COLO668 (cell line): ENCODE data around the gene ZCCHC10.
"Not testable (repeated sequence)": the region's sequence is repeated elsewhere in the genome, so short reads cannot be mapped to it uniquely, and the experiment has no call there.

Source experiments
- DNase-seq: peaks from one replicate; lab custom pipeline; 2025; ENCODE audit not compliant: unreplicated experiment; lab: John Stamatoyannopoulos, UW

Gene ZCCHC10

DNA sequence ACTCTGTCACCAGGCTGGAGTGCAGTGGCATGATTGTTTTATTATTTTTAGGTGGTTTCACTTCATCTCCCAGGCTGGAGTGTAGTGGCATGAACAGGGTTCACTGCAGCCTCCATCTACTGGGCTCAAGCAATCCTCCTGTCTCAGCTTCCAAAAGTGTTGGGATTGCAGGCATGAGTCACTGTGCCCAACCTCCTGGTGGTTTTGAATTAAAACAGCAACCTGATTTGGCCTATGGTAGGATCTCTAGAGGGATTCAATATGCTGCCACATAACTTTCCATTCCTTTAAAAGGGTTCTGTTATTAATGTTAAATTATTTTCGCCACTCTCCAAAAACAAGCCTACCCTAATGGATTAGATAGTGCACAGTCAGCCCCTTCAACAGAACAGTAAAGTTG is 15.6 kb upstream of the ZCCHC10 start:
- no peak for DNase-seq

DNA sequence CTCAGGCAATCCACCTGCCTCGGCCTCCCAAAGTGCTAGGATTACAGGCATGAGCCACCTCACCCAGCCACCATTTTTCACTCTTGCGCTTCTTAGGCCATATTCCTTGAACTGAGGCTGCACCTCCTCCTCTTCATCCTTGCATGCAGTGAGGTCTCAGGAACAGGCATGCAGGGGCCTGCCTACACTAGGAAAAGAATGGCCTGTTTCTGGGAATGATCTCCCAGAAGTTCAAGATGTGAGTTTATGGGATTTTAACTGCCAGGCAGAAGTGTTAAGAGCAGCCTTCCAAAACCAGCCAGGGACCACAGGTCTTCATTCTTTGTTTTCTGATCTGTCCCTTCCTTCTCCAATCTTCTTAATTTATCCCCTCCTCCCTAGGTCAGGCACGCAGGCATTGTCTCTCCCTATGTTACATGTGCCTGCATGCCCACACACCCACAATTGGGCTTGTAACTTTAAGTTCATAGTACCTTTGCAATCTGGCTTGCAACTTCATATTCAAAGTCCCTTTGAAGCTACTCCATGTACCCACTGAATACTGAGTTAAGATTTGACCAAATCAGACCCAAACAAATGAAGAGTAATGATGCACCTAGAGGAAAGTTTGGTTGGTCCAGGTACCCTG is 14.9 kb upstream of the ZCCHC10 start:
- no peak for DNase-seq

DNA sequence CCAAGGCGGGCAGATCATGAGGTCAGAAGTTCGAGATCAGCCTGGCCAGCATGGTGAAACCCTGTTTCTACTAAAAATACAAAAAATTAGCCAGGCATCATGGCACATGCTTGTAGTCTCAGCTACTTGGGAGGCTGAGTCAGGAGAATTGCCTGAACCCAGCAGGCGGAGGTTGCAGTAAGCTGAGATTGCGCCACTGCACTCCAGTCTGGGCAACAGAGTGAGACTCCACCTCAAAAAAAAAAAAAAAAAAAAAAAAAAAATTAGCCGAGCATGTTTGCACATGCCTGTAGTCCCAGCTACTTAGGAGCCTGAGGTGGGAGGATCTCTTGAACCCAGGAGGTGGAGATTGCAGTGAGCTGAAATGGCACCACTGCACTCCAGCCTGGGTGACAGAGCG is 10.3 kb upstream of the ZCCHC10 start:
- not testable (repeated sequence) for DNase-seq

DNA sequence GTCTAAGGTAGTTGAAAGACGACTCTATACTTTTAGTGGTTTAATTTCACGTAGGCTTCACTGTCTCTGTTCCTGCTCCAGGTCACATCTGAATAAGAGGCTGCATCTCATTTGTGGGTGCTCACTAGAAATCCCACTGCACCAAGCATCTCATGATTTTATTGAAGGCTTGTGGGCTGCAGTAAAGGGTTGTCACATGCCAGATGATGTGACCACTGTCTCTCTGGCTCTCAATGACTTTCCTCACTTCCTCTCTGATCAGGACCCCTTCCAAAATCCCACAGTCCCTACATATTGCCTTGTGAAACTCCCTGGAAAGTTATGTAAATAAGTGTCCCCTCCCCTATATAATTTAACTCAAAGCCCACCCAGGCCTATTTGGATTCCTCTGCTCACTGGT is 8.9 kb upstream of the ZCCHC10 start:
- DNase-seq = no peak

DNA sequence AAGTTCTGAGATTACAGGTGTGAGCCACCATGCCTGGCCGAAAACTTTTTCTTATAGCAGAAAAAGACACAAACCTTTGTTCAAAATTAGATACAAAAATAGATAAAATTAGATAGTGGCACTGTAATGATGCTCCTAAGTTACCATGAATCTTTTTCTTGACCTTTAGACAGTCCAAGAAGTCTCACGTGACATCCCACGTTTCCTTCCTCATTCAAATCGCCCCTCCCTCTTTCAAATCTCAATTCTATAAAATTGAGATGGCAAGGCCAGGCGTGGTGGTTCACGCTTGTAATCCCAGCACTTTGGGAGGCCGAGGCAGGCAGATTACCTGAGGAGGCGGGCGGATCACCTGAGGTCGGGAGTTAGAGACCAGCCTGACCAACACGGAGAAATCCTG is 7.7 kb upstream of the ZCCHC10 start:
- no peak for DNase-seq

DNA sequence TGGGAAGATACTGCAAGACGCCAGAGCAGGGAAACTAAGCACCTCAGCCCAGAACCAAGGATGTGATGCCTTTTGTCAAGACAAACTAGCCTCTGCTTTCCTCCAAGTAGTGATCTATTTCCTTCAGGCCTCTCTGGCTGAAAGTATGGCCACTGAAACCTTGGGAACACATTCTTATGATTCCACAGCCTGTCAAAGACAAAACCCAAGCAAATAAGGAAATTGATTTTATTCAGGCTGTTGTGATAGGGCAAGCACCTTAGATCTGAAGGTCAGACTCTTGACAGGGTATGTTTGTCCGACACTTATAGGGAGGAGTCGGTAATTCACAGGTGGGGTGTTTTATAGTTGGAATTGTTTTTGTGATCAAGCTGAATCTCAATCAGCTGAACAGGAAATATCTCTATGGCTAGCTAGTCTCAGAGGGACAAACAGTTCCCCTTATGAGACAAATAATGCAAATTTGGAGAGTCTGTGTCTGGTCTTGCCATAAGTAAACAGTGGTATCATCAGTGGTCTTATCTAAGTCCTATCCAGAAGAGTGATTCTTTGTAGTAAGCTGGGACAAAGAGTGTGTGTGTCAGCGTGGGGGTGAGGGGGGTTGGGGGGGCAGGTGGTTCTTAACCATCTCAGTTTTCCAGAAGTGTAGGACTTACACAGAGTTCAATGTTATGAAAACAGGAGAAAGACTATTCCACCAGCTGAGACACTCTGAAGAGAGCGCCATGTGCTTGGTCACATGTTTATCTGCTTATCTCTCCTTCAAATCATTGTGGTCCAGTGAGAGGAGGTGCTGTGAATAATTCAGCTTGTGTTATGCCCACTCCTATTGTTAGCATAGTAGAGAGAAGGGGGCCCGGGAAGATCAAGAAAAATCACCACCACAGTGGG is 6.7 kb upstream of the ZCCHC10 start:
- no peak for DNase-seq

DNA sequence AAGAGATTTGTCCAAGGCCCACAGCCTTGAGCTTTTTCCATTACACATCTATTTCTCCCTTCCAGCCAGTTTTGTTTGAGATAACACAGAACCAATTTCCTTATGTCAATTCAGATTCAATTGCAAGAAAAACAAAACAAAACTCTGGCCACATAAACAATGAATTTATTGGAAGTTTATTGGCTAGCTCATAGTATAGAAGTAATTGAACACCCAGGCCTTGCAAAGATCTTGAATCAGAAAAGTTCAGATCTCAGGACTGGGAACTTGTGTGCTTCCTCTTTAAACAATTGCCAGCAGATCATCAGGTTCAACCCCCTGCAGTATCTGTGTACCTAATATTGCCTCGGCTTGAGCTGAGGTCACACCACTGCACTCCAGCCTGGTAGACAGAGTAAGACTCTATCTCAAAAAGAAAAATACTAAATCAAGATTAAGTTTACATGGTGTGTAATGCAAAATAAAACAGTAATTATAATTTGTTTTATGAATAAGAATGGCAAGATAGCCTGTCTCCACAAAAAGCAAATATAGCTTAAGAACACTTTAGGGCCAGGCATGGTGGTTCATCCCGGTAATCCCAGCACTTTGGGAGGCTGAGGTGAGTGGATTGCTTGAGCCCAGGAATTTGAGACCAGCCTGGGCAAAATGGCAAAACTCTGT is 4.1 kb upstream of the ZCCHC10 start:
- no peak for DNase-seq

DNA sequence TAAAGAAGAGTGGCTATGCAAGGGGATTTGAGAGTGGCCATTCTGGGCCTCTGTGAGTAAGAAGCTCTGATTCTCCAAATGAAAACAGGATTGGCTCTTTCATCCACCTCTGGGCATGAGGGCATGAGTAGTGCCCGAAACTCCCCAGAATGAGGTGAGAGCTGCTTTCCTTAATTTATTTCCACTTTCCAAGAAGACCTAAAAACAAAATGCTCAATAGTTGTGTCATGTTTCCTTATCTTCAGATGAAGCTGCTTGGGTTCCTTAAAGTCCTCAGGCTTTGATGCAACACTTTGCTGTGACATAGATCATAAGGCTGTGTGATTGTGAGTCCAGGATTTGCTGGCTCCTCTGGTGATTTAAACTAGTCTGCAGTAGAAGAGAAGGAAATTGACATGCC is 3.1 kb upstream of the ZCCHC10 start:
- DNase-seq = no peak

DNA sequence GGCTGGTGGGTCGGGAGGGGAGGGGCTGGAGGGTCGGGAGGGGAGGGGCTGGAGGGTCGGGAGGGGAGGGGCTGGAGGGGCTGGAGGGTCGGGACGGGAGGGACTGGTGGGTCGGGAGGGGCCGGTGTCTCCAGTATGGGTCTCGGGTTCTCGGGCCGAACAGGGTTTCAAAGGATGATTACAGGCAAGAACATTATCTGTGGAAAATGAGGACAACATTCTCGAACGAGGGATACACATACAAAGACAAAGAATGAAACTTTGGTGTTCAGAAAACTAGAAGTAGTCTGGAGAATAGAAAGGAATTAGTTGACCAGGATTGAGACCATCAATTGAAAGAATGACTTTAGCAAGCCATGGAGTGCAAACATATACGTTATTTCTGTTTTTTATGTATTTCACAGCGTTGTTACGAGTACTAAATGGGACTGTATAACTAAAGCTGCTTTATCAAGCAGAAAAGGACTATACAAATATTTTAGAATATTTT is 360 bp upstream of the ZCCHC10 start:
- DNase-seq = no peak

DNA sequence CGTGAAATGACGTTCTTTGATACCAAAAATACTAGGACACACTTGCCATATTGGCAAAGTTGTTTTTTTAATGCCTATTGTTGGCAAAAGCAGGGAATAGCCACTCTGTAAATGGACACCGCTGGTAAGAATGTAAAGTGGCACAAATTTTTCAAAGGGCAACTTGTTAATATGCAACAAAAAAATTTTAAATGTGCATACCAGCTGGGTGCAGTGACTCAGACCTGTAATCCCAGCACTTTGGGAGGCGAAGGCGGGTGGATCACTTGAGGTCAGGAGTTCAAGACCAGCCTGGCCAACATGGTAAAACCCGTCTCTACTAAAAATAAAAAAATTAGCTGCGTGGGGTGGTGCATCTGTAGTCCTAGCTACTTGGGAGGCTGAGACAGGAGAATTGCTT is 6.9 kb downstream of the ZCCHC10 start:
- DNase-seq = not testable (repeated sequence)

DNA sequence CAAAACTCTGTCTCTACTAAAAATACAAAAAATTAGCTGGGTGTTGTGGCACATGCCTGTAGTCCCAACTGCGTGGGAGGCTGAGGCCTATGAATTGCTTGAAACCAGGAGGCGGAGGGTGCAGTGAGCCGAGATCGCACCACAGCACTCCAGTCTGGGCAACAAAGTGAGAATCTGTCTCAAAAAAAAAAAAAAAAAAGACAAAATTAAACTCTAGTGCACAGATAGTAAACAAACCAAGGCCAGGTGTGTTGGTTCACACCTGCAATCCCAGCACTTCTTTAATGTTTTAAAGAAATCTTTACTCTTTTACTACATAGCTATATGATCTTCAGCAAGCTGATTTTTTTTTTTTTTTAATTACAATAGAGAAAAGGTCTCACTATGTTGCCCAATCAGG is 8.4 kb downstream of the ZCCHC10 start:
- DNase-seq = no peak

DNA sequence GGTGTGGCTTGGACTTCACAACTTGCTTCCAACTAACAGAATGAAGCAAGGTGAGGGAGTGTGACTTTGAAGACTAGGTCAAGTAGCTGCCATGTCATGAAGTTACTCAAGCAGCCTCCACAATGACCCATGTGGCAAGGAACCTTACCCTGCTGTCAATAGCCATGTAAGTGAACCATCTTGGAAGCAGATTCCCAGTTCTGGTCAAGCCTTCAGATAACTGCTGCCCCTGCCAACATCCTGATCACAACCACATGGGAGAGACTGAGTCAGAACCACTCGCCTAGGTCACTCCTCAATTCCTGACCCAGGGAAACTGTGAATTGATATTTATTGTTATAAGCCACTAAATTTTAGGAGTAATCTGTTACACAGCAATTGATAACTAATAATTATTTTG is 10.9 kb downstream of the ZCCHC10 start:
- no peak for DNase-seq

DNA sequence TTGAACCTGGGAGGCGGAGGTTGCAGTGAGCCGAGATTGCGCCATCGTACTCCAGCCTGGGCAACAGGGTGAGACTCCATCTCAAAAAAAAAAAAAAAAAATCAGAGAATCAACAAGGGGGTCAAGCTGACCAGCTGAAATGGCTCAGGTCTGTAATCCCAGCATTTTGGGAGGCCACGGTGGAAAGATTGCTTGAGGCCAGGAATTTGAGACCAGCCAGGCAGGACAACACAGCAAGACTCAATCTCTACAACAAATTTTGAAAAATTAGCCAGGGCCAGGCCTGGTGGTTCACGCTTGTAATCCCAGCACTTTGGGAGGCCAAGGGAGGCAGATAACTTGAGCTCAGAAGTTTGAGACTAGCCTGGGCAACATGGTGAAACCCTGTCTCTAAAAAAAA is 17.9 kb downstream of the ZCCHC10 start:
- not testable (repeated sequence) for DNase-seq

DNA sequence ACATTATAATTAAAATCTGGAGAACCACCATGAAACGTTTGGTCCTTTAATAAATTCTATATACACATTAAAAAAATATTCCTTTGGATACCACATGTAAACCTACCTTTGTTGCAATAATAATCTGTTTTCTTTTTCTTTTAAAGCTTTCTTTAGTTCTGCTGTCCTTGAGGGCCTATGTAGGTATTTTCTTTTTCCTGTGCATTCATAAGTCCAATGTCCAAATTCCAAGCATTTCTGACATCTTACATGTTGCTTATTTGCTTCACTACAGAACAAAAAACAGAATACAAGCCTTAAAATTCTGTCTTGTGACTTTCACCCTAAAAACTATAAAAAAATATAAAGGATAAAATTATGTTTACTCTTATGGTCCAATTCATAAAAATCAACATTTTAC is 19.7 kb downstream of the ZCCHC10 start:
- no peak for DNase-seq

DNA sequence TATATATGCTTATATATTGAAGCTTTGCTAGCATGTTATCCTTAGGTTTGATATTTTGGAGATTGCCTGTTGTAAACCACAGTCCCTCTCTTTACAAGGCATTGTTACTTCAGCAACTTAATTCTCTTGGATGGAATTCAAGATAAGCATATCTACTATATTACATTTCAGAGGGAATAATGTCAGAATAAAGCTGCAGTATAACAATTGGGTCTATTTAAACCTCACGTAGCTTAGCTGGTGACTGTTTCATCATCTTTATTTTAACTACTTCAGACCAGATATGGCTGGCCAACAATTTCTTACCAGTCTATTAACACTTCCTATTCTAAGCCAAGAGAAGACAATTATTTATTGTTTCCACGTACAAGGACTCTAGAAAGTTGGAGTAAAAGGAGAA is 27.1 kb downstream of the ZCCHC10 start:
- no peak for DNase-seq

DNA sequence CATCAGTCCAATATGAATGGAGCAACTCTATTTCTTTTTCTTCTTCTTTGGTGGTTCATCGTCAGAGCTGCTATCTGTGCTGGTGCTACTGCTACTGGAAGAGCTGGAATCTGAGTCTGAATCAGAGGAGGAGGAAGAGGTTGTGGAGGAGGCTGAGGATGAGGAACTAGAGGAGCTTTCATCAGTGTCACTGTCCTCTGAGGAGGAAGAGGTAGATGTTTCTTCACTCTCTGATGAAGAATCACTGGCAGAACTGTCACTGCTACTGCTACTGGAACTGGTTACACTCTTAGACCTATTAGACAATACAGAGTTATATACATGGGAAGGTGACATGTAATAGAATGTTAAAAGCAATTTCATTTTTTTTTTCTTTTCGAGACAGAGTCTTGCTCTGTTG is 27.8 kb downstream of the ZCCHC10 start:
- no peak for DNase-seq

DNA sequence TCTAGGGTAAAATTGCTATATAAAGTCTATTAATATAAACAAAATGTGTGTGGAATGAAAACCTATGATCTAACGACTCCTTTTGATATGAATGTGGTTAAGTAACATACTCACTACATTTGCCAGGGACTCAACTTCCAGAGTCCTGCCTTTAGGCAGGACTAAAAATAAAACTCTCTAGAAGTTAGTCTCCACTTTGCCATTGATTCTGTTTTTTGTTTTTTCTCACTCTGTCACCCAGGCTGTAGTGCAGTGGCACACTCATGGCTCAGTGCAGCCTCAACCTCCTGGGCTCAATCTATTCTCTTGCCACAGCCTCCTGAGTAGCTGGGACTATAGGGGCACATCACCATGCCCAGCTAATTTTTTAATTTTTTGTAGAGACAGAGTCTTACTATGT is 30.0 kb downstream of the ZCCHC10 start:
- no peak for DNase-seq

DNA sequence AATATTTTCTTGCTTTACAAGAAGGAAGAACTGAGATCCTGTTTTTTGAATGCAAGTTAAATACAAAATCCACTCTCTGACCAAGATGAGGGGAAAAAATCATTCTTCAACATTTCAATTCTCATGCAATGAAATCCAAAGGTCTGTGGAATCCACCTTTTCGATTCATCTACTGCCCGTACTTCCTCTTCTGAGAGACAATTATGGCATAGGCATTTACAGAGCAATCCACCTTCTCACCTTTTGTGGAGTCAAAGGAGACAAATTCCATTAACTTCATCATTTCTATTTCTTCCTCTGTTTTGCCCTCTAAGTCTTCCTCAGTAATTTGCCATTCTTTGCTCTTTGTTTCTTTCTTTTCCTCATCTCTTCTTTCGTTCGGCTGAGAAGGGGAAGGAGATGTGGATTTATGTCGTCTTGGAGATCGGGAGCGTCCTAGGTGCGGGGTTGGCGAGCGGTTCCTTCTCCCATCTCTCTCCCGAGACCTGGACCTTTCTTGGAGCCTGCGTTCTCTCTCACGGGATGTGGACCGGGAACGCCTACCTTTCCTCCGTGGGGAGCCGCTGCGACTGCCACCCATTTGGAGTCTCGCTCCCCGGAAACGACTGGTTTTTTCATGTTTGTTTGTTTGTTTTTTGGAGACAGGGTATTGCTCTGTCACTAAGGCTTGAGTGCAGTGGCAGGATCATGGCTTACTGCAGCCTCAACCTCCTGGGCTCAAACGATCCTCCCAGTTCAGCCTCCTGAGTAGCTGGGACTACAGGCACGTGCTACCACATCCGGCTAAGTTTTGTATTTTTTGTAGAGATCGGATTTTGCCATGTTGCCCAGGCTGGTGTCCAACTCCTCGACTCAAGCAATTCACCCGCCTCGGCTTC is 38.6 kb downstream of the ZCCHC10 start:
- DNase-seq = no peak

DNA sequence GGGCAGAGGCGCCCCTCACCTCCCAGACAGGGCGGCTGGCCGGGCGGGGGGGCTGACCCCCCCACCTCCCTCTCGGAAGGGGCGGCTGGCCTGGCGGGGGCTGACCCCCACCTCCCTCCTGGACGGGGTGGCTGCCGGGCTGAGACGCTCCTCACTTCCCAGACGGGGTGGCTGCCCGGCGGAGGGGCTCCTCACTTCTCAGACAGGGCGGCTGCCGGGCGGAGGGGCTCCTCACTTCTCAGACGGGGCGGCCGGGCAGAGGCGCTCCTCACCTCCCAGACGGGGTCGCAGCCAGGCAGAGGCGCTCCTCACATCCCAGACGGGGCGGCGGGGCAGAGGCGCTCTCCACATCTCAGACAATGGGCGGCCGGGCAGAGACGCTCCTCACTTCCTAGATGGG is 43.4 kb downstream of the ZCCHC10 start:
- DNase-seq = not testable (repeated sequence)

DNA sequence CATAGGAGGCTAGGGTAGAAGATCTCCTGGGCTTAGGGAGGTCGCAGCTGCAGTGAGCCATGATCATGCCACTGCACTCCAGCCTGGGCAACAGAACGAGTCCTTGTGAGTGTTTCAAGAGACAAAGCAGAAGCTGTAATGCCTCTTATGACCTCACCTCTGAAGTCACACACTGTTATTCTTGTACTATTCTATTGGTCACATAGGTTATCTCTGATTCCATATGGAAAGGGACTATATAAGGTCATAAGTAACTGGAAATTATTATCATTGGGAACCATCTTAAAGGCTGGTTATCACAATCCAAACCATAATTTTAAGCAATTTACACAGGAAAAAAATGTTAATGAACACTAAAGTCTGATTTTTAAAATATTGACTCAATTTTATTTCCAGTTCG is 45.1 kb downstream of the ZCCHC10 start:
- no peak for DNase-seq

DNA sequence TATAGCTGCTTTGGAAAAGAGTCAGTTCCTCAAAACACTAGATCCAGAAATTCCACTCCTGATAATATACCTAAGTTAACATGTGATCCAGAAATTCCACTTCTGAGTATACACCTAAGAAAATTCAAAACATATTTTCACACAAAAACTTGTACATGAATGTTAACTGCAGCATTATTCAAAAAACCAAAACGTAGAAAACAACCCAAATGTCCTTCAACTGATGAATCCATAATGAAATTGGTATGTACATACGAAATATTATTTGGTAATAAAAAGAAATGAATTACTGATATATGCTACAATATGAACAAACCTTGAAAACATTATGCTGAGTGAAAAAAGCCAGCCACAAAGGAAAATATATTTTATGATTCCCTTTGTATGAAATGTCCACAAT is 46.4 kb downstream of the ZCCHC10 start:
- DNase-seq = no peak
